Parathyroid adenoma (tissue), 2 donors: ENCODE data around the gene SLC50A1.

Experiments used
- H2AFZ ChIP-seq: fragments of 300-600 bp; sonication (generic); one replicate; pipeline ENCODE4 v1.7.0; 2017; ENCODE audit warnings: antibody characterized with exemption, mild to moderate bottlenecking
- H3K27ac ChIP-seq: fragments of 300-600 bp; sonication (generic); one replicate; pipeline ENCODE4 v1.7.0; 2017
- H3K27me3 ChIP-seq: fragments of 300-600 bp; sonication (generic); one replicate; pipeline ENCODE4 v1.7.0; 2017; ENCODE audit warnings: low read length; ENCODE audit not compliant: control insufficient read depth, insufficient read depth
- H3K36me3 ChIP-seq: fragments of 300-600 bp; sonication (generic); one replicate; pipeline ENCODE4 v1.7.0; 2017; ENCODE audit warnings: low read length; ENCODE audit not compliant: control insufficient read depth, insufficient read depth
- H3K4me1 ChIP-seq: fragments of 300-600 bp; sonication (generic); one replicate; pipeline ENCODE4 v1.7.0; 2017; ENCODE audit warnings: control low read depth
- H3K4me2 ChIP-seq: fragments of 300-600 bp; sonication (generic); one replicate; pipeline ENCODE4 v1.7.0; 2017; ENCODE audit warnings: low read length
- H3K4me3 ChIP-seq: fragments of 300-600 bp; sonication (generic); one replicate; pipeline ENCODE4 v1.7.0; 2017; ENCODE audit warnings: low read depth, low read length
- H3K79me2 ChIP-seq: fragments of 300-600 bp; sonication (generic); one replicate; pipeline ENCODE4 v1.7.0; 2017; ENCODE audit warnings: control low read depth
- H3K9ac ChIP-seq: fragments of 300-600 bp; sonication (generic); one replicate; pipeline ENCODE4 v1.7.0; 2017; ENCODE audit warnings: mild to moderate bottlenecking
- H3K9me3 ChIP-seq: fragments of 300-600 bp; sonication (generic); one replicate; pipeline ENCODE4 v1.7.0; 2017; ENCODE audit warnings: low read length; ENCODE audit not compliant: control insufficient read depth
- CTCF ChIP-seq: fragments of 300-600 bp; sonication (generic); IDR thresholded peaks from one replicate; pipeline ENCODE4 v1.7.0; 2017; ENCODE audit warnings: antibody characterized with exemption, mild to moderate bottlenecking
- donor health status: primary hyperparathyroidism.

Gene SLC50A1

GRCh38 chr1:155107309-155108264 is 28.1 kb upstream of the SLC50A1 start:
- H3K9ac ChIP-seq: no peak overlapping the region
- H3K79me2 ChIP-seq: no peaks in the 10 kb centered on the region
- no peaks in the 10 kb centered on the region for H3K4me1 ChIP-seq
- no peak overlapping the region for H3K4me3 ChIP-seq
- H3K27ac ChIP-seq: no peak overlapping the region
- H2AFZ ChIP-seq: no peak overlapping the region
- H3K9me3 ChIP-seq: no peaks in the 10 kb centered on the region
- H3K4me2 ChIP-seq: no peak overlapping the region
- H3K36me3 ChIP-seq: no peaks in the 10 kb centered on the region
- no peak for TF ChIP-seq CTCF
- no peaks in the 10 kb centered on the region for H3K27me3 ChIP-seq

GRCh38 chr1:155108296-155108695 is 27.4 kb upstream of the SLC50A1 start:
- no peak for TF ChIP-seq CTCF
- H3K9ac ChIP-seq: no peak overlapping the region

GRCh38 chr1:155110381-155110780 is 25.3 kb upstream of the SLC50A1 start:
- Histone ChIP-seq H3K4me1 (no peaks in the 10 kb centered on the region), H3K27me3 (no peaks in the 10 kb centered on the region), H3K9me3 (no peaks in the 10 kb centered on the region), H3K4me3 (no peak overlapping the region), H2AFZ (no peak overlapping the region), H3K9ac (no peak overlapping the region), H3K36me3 (no peaks in the 10 kb centered on the region), H3K4me2 (no peak overlapping the region), H3K27ac (no peak overlapping the region), H3K79me2 (no peaks in the 10 kb centered on the region)
- TF ChIP-seq CTCF: no peak

More at GRCh38 chr1:155108296-155108695, 27.4 kb upstream of the SLC50A1 start:
- Histone ChIP-seq H3K27ac (no peak overlapping the region), H3K4me3 (no peak overlapping the region), H2AFZ (no peak overlapping the region), H3K4me2 (no peak overlapping the region), H3K4me1 (no peaks in the 10 kb centered on the region), H3K36me3 (no peaks in the 10 kb centered on the region), H3K79me2 (no peaks in the 10 kb centered on the region), H3K27me3 (no peaks in the 10 kb centered on the region), H3K9me3 (no peaks in the 10 kb centered on the region)

- TF ChIP-seq CTCF: no peak
- no peaks in the 10 kb centered on the region for H3K27me3 ChIP-seq
Observed at GRCh38 chr1:155110826-155111225, 24.8 kb upstream of the SLC50A1 start.

More at GRCh38 chr1:155110826-155111225, 24.8 kb upstream of the SLC50A1 start:
- no peak overlapping the region for H3K4me2 ChIP-seq
- H3K4me1 ChIP-seq: no peaks in the 10 kb centered on the region
- no peak overlapping the region for H3K4me3 ChIP-seq
- H2AFZ ChIP-seq: no peak overlapping the region
- H3K9me3 ChIP-seq: no peaks in the 10 kb centered on the region
- H3K36me3 ChIP-seq: no peaks in the 10 kb centered on the region
- no peak overlapping the region for H3K27ac ChIP-seq
- H3K9ac ChIP-seq: no peak overlapping the region
- H3K79me2 ChIP-seq: no peaks in the 10 kb centered on the region
